Heart left ventricle (tissue), 13 donors: Measurements from ENCODE around the gene CEBPA.

Experiments used
- POLR2A ChIP-seq, 2 donors: fragments of 450-650 bp; IDR thresholded peaks; one replicate each; pipeline ENCODE4 v1.6.1; 2017; ENCODE audit warnings: antibody characterized with exemption in 2 of 2, mild to moderate bottlenecking in 2 of 2, moderate library complexity in 2 of 2
- TF ChIP-seq, protein P1 (sequence below), 12 donors: fragments of 200-600 bp; sonication (generic) in 4 of 12; IDR thresholded peaks; one replicate each; pipeline versions ENCODE4 v1.5.0 to v1.8.0; 2018 to 2022; ENCODE audit warnings: antibody characterized with exemption in 12 of 12, mild to moderate bottlenecking in 5 of 12
- donor health status: ischemic (EF 13 %, LVEDD 7.1; RV severe dilation, severe dysfunction).
- donor health status: DM: no; HTN: yes; CAD: no.
- donor health status: DM: no; HTN: no; CAD: no.
- donor health status: ischemic (EF 25% LVEDD 6.9; RV normal size, moderate dysfunction).
- donor health status: ischemic (EF 25% LVEDD 5.7; RV mildly dilated, moderate dysfunction).
- donor health status: ischemic (EF 35%, LVEDD 5.7; RV mildly dilated, moderate dysfunction).
- donor health status: nonischemic (EF 11% LVEDD 7.7; RV severe dilation, severe dysfunction).
- donor health status: DM: yes; HTN: yes; CAD: no.
- donor health status: PGD.
- donor health status: ischemic (EF 29% LVEDD 5.4; RV normal size, mild dysfunction).
- donor health status: nonischemic (EF 23%, LVEDD 6.1; RV moderate dilation, normal function).

- no peak for TF ChIP-seq POLR2A (IDR thresholded peaks at IDR 0.05)
- TF ChIP-seq, protein P1, sequence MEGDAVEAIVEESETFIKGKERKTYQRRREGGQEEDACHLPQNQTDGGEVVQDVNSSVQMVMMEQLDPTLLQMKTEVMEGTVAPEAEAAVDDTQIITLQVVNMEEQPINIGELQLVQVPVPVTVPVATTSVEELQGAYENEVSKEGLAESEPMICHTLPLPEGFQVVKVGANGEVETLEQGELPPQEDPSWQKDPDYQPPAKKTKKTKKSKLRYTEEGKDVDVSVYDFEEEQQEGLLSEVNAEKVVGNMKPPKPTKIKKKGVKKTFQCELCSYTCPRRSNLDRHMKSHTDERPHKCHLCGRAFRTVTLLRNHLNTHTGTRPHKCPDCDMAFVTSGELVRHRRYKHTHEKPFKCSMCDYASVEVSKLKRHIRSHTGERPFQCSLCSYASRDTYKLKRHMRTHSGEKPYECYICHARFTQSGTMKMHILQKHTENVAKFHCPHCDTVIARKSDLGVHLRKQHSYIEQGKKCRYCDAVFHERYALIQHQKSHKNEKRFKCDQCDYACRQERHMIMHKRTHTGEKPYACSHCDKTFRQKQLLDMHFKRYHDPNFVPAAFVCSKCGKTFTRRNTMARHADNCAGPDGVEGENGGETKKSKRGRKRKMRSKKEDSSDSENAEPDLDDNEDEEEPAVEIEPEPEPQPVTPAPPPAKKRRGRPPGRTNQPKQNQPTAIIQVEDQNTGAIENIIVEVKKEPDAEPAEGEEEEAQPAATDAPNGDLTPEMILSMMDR (IDR thresholded peaks at IDR 0.05): no peak
Observed at GRCh38 chr19:33310606-33311325, 8.4 kb upstream of the CEBPA start.
